ENCODE results near the gene COQ3.

- TF ChIP-seq CTCF (IDR thresholded peaks at IDR 0.05 in 8 of 11, conservative IDR thresholded peaks at IDR 0.05 in 3 of 11), result no peak
- TF ChIP-seq POLR2A (IDR thresholded peaks at IDR 0.05), result no peak
- TF ChIP-seq POLR2AphosphoS5 (IDR thresholded peaks at IDR 0.05), result no peak
Observed at GRCh38 chr6:99424022-99424421, 30.0 kb upstream of the COQ3 start.

Measured in spleen (tissue), 7 donors.